Esophagus mucosa (tissue), 1 donor: ENCODE data around the gene QRFP. TPM values are rescaled to one million over a fixed set of nuclear protein-coding genes. Genes with fewer than 3 reads are reported as not detected.
A peak's percentile ranks its signal among the peaks of the same experiment; 100 is the strongest.
"Not testable (repeated sequence)": the region's sequence is repeated elsewhere in the genome, so short reads cannot be mapped to it uniquely, and the experiment has no call there.

Experiments
- ATAC-seq: fragments of 200-7000 bp; cut with Tn5 transposase; one replicate; pipeline ENCODE4 v1.9.1; 2020
- total RNA-seq: library from RNA; stranded (reverse); gene quantifications from one replicate; pipeline ENCODE4 v1.2.4, GENCODE V29; 2023
- donor health status: DM: yes; HTN: yes; CAD: no.

Gene QRFP
- total RNA-seq, 1 donor from 2014 or later, result not detected

DNA sequence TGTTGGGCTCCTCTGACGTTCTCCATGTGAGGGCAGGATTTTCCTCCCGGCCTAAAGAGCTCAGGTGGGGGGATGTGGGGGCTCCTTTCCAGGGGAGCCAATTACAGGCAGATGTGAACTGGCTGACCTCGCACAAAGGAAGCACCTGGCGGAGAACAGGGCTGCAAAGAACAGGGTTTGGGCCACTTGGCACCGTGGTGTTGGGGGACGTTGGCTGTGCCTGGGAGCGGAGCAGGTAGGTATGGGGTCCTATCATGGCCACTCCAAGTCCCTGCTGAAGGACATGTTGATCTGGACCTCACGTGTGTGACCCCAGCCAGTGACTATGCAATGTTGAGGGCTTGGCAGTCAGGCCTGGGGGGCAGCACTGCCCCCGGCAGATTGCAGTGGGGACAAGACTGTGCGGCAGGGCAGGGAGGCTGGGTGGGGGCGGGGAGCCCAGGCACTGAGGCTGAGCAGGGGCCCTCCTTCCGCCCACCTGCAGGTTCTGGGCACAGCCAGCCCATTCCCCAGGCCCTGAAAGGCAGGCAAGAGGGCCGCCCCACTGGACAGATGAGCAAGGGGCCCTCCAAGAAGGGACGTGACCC lies 23.0 kb upstream of the QRFP start:
- ATAC-seq, result no peak

DNA sequence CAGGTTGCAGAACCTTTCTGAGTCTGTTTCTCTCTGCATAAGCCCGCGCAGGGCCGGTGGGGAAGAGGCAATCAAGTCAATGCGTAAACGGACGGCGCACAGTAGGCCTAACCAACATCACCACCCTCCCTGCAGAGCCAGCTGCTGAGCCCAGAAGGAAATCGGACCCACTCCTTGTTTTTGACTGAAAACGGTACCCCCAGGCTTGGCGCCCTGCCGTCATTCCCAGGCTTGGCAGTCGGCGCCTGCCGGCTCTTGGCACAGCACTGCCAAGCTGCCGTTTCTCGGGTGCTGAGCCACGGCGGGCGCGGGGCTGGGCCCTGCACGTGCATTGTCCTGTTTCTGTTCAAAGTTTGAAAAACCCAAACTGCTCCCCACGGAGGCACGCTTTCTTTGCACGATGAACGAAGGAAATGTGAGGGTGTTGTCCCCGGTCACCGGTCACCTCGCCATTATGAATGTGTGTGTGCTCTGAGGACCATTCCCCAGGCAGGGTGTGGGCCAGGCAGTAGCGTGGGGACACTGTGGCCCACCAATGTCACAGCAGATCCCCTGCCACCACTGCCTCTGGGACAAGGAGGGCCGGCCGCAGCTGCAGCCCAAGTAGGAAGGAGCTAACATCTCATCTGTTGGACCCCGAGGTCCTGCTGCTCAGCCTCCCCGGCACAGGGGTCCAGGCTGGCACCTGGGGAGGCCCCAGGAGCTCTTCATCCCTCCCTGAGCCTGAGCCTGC lies 22.4 kb upstream of the QRFP start:
- ATAC-seq, result no peak

DNA sequence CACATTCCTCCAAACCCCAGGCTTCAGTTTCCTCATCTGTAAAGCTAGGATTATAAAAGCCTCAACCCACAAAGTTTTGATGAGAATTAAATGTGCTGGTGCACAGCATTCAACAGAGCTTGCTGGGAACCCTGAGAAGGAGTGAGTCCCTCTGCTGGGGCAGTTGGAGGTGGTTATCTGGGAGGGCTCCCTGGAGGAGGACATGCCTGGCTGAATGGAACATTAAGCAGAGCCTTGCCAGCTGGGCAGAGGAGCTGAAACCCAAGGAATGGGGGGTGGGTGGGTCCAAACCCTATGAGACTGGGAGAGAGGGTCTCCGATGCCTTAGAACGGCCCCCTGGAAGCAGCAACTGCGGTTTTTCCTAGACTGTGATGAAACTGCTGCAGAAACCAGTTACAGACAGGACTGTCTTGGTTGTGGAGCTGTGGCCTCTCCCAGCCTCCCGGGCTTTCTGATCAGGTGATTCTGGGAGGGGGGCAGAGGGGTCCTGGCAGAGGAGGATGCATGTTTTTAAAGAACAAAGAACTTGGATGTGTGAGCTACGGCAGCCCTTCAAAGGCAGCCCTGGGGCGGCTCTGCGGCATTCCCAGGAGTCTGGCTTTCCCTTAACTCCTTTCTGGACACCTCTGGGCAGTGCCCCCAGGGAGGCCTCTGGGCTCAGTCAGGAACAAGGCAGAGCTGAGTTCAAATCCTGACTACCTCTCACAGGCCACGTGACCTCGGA lies 21.7 kb upstream of the QRFP start:
- ATAC-seq, result no peak

DNA sequence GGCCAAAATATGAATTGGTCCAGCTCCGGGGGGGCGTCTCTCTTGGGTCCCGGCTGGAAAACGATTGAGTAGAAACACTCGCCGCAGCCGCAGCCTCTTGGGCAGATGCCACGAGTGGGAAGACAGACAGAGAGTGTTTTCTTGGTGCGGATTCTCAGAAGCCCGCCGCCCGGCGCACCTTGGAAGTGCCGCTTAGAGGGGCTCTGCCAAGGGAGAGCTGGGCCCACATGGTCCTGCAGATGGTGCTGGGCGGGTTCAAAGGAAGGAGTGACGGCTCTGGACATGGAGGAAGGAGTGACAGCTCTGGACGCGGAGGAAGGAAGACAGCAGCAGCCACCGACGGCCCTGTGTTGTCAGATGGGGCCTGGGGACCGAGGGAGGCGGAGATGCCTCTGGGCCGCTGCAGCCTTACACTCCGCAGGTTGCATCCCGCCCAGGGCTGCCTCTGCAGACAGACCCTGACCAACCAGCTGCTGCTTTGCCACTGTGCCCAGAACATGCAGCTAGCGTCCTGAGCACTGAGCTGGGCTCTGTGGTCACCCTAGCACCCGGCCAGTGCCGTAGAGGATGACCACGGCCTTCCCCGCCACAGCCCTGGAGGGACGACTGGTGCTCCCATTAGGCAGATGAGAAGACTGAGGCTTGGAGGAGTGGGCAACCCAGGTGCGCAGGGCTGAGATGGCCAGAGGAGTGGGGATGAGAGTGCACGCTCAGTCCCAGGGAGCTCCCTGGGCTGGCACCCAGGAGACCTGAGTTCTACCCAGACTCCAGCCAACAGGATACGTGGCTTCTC lies 20.8 kb upstream of the QRFP start:
- no peak for ATAC-seq

DNA sequence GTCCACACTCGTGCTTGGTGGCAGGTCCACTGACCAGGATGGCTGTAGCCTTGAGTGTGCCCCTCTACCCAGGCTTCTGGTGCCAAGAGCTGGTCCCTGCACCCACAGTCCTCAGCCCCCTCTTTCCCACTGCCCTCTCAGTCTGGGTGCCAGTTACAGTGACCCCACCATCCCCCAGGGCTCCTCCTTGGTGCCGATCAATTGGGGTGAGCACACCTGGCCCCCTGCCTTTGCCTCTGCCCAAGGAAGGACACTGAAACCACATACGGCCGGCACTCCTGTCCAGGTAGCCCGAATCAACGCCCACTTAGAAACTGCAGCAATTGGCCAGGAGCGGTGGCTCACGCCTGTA lies 18.5 kb upstream of the QRFP start:
- ATAC-seq, result no peak

DNA sequence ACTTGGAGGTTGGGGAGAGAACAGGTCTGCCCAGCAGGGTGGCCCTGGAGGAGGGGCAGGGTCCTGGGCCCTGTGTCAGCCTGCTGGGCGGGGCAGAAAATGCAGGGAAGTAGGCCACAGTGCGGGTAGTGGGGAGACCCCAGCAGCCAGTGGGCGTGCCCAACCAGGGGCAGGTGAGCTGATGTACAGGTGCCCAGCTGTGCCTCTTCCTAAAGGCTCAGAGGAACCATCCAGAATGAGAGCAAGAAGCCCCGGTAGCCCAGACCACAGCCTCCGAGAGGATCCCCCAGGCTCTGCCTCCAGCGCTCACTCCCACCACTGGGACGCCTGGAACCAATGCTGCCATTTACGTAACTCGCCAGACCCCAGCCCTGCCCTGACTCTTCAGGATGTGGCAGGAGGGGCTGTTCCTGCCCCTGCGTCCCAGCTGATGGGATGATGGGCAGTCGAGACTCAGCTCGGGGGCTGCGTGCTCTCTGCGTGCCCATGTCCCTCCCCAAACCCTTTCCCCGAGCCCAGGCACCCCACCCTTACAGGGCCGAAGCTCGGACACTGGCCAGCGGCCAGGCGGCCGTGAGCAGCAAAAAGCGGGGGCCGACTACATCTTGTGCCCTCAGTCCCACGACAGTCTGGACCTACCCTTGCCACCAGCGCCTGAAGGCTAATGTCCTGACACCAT lies 17.9 kb upstream of the QRFP start:
- ATAC-seq, result no peak

DNA sequence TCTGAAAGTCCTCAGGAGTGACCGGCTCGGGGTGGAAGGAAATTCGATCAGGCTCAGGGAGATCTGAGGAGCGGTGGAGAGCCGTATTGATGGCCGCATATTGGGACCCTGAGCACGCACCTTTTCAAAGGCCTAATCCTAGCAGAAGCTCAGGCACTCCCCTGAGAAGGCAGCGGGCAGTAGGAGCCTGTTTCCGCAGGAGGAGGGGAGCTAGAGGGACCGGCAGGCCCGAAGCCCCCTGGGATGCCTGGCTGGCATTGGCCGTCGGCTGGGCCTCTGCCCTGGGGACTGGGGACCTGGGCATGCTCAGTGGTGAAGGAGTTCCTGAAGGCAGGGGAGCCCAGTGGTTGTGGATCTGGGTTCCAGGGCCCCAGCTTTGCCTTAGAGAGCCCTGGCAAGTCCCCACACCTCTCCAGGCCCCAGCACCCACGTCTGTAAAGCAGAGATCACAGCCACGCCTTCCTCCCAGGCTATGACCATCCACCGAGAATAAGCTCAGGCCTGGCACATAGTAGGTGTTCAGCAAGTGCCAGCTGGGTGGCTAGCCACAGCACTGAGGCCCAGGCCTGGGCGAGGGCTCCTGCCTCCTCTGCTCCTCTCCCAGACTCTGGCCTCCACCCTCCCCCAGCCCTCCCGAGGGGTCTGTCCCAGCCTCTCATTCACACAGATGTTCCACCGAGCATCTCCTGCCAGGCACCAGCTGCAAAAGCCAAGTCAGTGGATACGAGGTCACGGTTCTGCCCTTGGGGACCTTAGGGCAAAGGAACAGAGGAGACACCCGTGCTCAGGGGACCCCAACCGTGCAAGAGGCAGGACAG lies 17.2 kb upstream of the QRFP start:
- peak; percentile 7 for ATAC-seq

DNA sequence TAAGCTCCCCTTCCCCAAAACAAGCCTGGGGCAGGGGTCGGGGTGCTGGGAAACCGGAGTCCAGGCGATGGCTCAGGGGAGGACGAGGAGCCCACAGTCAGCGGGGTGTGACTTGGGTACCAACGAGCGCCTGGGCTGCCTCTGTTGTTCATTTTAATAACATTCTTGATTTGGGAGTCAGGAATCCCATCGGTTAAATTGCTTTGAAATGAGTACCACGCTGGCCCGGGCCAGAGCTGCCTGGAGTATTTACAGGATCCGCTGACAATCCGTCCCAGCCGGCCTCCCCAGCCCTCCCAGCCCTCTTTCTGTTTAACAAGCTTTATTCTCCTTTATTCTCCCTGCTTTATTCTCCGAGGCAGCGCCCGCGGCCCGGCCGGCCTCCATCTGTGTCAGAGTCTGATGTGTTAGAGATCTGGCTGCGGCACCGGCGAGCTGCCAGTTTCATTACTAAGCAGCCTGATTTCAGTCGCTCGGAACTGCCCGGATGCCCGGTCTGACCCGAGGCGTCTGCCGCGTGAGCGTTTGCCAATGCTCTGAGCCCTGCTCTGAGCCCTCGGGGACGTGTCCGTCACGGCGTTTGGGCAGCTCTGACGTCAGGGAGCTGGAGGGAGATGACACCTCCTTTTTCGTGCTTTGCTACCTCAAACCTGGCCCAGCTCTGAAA lies 16.5 kb upstream of the QRFP start:
- ATAC-seq, result peak; percentile 86

DNA sequence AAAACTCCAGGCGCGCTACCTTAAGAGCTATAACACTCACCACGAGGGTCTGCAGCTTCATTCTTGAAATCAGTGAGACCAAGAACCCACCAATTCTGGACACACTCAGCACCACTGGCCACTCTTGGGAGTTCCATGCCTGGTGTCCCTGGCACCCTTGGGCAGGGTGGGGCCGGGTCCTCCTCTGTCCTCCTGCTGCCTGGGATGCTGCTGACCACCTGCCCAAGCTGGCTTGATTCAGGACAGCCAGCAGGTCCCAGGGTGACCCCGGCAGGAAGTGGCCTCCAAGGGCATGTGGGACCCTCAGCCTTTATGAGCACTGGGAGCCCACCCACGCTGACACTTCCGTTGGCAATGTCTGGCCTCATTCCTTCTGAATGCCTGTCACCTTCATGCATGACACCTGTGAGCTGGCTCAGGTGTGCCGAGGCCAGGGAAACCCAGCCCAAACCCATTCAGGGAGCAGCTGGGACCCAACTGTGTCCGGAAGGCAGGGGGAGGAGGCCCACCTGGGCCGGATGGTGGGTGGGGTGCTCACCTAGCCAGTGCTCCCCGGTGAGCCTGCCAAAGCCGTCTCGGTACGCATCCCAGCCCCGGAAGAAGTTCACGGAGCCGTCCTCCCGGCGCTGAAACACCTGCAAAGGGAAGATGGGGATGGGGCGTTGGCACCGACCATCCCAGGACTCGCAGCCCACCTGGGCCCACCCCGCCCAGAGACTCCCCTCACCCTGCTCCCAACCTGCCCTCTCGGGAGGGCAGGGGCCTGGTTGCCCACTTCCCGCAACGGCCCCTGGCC lies 14.8 kb upstream of the QRFP start:
- no peak for ATAC-seq

DNA sequence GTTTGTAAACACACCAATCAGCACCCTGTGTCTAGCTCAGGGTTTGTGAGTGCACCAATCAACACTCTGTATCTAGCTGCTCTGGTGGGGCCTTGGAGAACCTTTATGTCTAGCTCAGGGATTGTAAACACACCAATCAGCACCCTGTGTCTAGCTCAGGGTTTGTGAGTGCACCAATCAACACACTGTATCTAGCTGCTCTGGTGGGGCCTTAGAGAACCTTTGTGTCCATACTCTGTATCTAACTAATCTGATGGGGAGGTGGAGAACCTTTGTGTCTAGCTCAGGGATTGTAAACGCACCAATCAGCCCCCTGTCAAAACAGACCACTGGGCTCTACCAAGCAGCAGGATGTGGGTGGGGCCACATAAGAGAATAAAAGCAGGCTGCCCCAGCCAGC lies 14.1 kb upstream of the QRFP start:
- not testable (repeated sequence) for ATAC-seq

DNA sequence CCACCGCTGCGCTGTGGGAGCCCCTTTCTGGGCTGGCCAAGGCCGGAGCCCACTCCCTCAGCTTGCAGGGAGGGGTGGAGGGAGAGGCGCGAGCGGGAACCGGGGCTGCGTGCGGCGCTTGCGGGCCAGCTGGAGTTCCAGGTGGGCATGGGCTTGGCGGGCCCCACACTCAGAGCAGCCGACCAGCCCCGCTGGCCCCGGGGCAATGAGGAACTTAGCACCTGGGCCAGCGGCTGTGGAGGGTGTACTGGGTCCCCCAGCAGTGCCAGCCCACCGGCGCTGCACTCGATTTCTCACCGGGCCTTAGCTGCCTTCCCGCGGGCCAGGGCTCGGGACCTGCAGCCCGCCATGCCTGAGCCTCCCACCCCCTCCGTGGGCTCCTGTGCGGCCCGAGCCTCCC lies 13.4 kb upstream of the QRFP start:
- not testable (repeated sequence) for ATAC-seq

DNA sequence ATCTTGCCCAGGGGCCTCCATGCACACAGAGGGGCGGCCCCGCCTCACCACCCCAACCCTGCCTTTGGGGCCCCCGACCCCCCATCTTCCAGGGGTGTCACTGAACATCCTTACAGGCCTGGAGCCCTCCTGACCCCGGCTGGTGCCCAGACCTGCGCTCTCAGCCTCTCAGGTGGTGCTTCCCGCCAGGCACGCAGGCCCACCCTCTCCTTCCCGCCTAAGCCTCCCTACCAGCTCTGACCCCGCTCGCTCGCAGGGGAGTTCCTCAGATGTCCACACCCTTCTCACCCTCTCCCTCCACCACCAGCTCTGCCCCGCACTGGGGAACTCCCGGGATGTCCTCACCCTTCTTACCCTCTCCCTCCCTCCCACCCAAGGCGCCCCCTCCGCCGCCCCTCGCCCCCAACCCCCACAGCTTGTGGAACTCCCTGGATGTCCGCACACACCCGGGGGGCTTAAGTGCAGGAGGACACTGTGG lies 12.3 kb upstream of the QRFP start:
- ATAC-seq, result peak; percentile 2

DNA sequence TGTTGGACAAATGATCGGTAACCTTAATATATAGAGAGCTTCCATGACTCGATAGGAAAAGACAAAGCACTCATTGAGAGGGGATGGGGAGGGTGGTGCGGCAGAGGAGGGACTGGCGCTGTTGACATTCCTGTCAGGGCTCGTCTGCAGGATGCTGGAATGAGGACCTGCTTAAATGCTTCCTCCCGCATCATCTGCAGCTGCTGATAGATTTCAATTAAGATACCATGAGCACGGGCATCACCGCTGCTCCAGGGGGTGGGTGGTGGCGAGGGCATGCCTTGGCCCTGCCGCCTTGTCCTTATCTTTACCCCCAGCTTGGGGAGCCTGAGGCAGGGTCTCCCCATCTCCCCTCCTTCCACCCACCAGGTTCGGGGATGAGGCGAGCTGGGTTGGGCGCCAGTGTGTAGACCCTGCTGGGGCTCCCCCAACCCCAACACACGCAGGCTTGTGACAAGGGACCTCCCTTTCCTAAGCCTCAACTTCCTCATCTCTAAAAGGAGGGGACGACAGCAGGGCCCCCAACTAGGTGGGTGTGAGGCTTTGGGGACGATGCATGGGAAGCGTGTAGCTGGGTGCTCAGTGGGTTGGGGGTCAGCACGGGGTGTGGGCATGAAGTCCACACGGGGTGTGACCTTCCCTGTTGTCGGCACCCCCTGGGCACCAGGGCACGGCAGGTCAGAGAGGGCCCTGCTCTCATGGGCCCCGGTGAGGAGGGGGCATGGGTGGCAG lies 11.7 kb upstream of the QRFP start:
- no peak for ATAC-seq

DNA sequence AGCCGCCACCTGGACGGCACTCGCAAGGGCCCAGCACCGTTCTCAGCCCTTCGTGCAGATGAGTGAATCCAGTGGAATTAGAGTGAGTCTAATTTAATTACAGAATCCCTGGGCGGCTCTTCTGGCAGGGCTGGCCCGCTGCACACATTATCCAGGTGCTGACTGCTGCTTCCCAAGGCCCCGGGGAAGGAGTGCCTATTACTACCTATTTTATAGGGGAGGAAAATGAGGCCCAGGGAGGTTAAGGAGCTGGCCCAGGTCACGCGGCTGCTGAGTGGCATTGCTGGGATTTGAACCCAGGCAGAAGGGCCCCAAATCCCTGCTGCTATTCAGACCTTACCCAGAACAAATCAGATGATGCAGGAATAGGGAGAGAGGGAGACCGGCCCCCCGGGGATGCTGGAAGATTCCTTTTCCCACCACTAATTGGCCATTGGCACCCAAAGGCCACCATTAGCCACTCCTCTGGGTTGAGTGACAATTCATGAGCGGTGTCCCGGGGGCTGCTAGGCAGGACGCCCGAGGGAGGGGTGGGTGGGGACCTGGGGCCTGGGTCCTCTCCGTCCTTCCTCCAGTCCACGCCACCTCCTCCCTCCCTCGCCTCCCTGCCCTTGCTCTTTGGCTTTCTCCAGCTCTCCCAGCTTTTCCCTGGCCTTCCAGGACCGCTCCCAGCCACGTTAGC lies 10.3 kb upstream of the QRFP start:
- no peak for ATAC-seq

DNA sequence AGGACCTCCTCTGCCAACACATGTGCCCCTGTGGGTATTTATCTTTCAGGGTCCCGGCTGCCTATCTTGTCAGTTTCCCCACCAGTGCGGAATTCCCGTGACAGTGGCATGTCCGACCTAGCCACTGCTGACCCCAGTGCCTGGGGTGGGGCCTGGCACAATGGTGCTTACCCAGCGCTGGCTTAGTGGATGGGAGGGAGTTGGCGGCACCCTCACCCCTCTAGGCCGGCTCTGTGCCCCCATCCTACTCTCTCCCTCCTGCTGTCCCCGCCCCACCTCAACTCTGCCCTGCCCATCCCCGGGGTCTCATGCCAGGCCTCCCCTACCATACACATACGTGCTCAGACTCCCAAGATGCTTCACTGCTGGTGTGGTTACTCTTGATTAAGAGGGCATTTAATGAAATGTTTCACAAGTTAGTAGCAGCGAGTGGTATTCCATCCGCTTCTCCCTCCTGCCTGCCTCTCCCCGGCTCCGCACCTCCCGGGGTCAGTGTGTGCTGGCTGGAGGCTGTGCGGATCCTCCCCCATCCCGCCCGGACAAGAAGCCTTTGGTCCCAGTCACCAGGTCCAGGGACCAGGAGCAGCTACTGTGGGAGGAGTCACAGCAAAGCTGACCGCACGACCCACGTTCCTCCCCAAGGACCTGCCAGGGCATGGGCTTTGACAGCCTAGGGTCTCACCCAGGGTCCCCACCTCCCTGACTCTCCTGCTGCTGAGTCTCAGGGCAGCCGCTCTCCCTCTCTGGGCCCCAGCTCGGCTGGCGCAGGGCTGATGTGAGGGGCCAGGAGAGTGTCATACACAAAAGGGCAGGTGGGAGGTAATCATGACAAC lies 9.5 kb upstream of the QRFP start:
- ATAC-seq, result no peak

DNA sequence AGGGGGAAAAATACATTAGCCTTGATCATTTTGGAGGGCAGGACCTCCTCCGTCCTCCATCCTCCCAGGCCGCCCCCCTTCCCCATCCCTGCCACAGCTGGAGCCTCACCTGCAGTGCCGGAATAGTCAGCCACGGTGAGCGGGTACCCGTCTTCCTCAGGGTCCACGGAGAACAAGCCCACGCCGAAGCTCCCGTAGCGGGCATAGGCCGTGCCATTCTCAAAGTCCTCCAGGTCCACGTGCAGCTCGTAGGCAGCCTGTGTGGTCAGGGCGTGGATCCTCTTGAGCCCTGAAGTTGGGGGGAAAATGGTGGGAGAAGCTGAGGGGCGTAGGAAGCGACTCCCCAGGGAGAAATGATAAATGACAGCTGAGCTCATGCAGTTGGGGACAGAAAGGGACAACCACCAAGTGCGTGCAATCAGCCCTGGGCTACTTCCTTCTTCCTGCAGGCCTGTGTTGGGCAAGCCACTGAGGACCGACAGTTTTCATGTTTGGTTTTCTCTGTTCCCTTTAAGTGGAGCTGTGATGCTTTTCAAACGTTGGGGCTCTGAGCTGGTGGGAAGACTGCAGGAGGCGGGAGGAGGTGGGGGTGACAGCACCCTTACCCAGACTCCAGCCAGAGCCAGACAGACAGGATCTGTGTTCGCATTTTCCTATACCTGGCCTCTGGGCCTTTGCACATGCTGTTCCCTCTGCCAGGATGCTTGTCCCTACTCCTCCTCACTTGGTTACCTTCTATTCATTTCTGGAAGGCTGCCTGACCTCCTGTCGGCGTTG lies 8.7 kb upstream of the QRFP start:
- no peak for ATAC-seq
